Neural crest cell (in vitro differentiated cells): ENCODE results near the gene B2M. TPM values are rescaled to one million over a fixed set of nuclear protein-coding genes. Genes with fewer than 3 reads are reported as not detected.
A peak's percentile ranks its signal among the peaks of the same experiment; 100 is the strongest.
"Not testable (repeated sequence)": the region's sequence is repeated elsewhere in the genome, so short reads cannot be mapped to it uniquely, and the experiment has no call there.

Experiments used
- DNase-seq: peaks from one replicate; pipeline ENCODE4 v3.0.0; 2021; ENCODE audit warnings: low read depth, mixed read lengths, low spot score
- H3K27ac Mint-ChIP-seq: one replicate; pipeline ENCODE4 v1.8.0; 2021; ENCODE audit warnings: mild to moderate bottlenecking, mixed read lengths; ENCODE audit not compliant: unreplicated experiment
- H3K27me3 Mint-ChIP-seq: 2 replicates; pipeline ENCODE4 v1.8.0; 2021; ENCODE audit warnings: low read depth, mild to moderate bottlenecking, mixed read lengths
- H3K36me3 Mint-ChIP-seq: 2 replicates; pipeline ENCODE4 v1.8.0; 2021; ENCODE audit warnings: low read depth, mild to moderate bottlenecking, mixed read lengths
- H3K4me1 Mint-ChIP-seq: 2 replicates; pipeline ENCODE4 v1.8.0; 2021; ENCODE audit warnings: mixed read lengths
- H3K4me3 Mint-ChIP-seq: one replicate; pipeline ENCODE4 v1.8.0; 2021; ENCODE audit warnings: mild to moderate bottlenecking, mixed read lengths
- H3K9me3 Mint-ChIP-seq: 2 replicates; pipeline ENCODE4 v1.8.0; 2021; ENCODE audit warnings: mixed read lengths
- CTCF ChIP-seq: fragments of 200-600 bp; sonication (generic); conservative IDR thresholded peaks from 2 replicates; pipeline ENCODE4 v1.5.0; 2021; ENCODE audit warnings: antibody characterized with exemption, mild to moderate bottlenecking
- total RNA-seq: library from RNA; stranded (reverse); gene quantifications from 2 replicates; pipeline ENCODE4 v1.2.1, GENCODE V29; 2021

B2M gene
- total RNA-seq, 1 donor from 2014 or later: 95.2 TPM

GRCh38 chr15:44726568-44727484 is 15.5 kb downstream of the B2M start:
- Mint-ChIP-seq H3K27ac (no peak overlapping the region), H3K9me3 (no peaks in the 10 kb centered on the region), H3K4me1 (peaks cover 23% of the 10 kb centered on the region), H3K4me3 (peak overlapping the region; percentile 49), H3K27me3 (no peaks in the 10 kb centered on the region), H3K36me3 (no peaks in the 10 kb centered on the region)
- no peak for TF ChIP-seq CTCF
- DNase-seq: no peak

GRCh38 chr15:44727485-44728231 is 16.3 kb downstream of the B2M start:
- DNase-seq: no peak
- peak overlapping the region; percentile 77 for H3K4me3 Mint-ChIP-seq
- no peaks in the 10 kb centered on the region for H3K36me3 Mint-ChIP-seq
- peaks cover 28% of the 10 kb centered on the region for H3K4me1 Mint-ChIP-seq
- TF ChIP-seq CTCF: no peak
- no peaks in the 10 kb centered on the region for H3K27me3 Mint-ChIP-seq
- no peaks in the 10 kb centered on the region for H3K9me3 Mint-ChIP-seq
- peak overlapping the region; percentile 43 for H3K27ac Mint-ChIP-seq

GRCh38 chr15:44728232-44728575 is 16.9 kb downstream of the B2M start:
- Mint-ChIP-seq H3K4me3 (peak overlapping the region; percentile 98), H3K27ac (peak overlapping the region; percentile 85), H3K4me1 (peaks cover 28% of the 10 kb centered on the region)
- H3K27me3 Mint-ChIP-seq, DNase-seq, H3K36me3 Mint-ChIP-seq, H3K9me3 Mint-ChIP-seq: not testable (repeated sequence)

GRCh38 chr15:44728576-44729407 is 17.5 kb downstream of the B2M start:
- peak overlapping the region; percentile 92 for H3K27ac Mint-ChIP-seq
- no peaks in the 10 kb centered on the region for H3K9me3 Mint-ChIP-seq
- TF ChIP-seq CTCF: no peak
- peaks cover 28% of the 10 kb centered on the region for H3K4me1 Mint-ChIP-seq
- peak; percentile 78 for DNase-seq
- H3K27me3 Mint-ChIP-seq: no peaks in the 10 kb centered on the region
- H3K36me3 Mint-ChIP-seq: no peaks in the 10 kb centered on the region
- H3K4me3 Mint-ChIP-seq: peak overlapping the region; percentile 98

GRCh38 chr15:44729408-44730127 is 18.3 kb downstream of the B2M start:
- H3K4me1 Mint-ChIP-seq: peaks cover 28% of the 10 kb centered on the region
- DNase-seq: no peak
- H3K4me3 Mint-ChIP-seq: peak overlapping the region; percentile 98
- TF ChIP-seq CTCF: no peak
- peak overlapping the region; percentile 92 for H3K27ac Mint-ChIP-seq
- H3K27me3 Mint-ChIP-seq: no peaks in the 10 kb centered on the region
- no peaks in the 10 kb centered on the region for H3K36me3 Mint-ChIP-seq
- no peaks in the 10 kb centered on the region for H3K9me3 Mint-ChIP-seq
